GM18520 (cell line): ENCODE data around the gene LPIN1.

Source experiments
- ATAC-seq: cut with Tn5 transposase; IDR thresholded peaks from one replicate; pipeline ENCODE4 v1.9.1; 2021; ENCODE audit not compliant: unreplicated experiment

Gene LPIN1

GRCh38 chr2:11861044-11861443, 114.6 kb downstream of the LPIN1 start:
- no peak for ATAC-seq

- ATAC-seq: no peak
Measured at GRCh38 chr2:11862049-11862448, 115.6 kb downstream of the LPIN1 start.

DNA sequence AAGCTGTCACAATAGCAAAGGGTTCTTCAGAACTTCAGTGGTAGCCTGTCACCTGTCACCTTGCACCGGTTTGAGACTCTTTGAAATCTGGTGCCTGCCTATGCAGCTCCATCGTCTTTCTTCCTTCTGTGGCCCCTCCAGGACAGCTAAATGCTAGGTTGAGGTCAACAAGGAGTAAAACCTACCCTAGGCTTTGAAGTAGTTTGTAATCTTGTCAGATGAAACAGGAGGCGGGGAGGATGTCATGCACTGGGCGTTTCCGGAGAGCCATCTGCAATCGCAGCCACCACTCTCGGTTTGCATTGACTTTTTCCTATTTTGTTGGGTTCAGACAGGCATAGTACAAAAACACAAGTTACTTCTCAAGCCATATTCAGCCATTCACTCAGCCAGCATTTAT, 116.7 kb downstream of the LPIN1 start:
- ATAC-seq: no peak

GRCh38 chr2:11863513-11864328, 117.3 kb downstream of the LPIN1 start:
- ATAC-seq: no peak

- ATAC-seq: no peak
Measured at GRCh38 chr2:11864724-11865123, 118.3 kb downstream of the LPIN1 start.

DNA sequence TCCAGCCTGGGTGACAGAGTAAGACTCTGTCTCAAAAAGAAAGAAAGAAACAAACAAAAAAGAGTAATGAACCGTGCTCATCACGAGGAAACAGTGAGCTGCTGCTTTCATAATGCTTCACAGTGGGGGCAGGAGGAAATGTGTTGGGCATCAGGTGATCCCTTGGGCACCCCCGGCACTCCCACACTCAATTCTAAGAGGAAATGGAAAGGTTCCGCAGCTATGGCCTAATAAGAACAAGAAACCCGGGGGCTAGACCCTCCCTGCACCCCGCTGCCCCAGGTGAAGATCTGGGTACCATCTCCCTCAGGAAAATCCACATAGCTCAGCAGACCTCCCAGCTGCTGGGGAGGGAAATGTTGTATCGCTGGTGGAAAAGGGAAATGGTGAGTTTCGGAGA, 118.9 kb downstream of the LPIN1 start:
- no peak for ATAC-seq

DNA sequence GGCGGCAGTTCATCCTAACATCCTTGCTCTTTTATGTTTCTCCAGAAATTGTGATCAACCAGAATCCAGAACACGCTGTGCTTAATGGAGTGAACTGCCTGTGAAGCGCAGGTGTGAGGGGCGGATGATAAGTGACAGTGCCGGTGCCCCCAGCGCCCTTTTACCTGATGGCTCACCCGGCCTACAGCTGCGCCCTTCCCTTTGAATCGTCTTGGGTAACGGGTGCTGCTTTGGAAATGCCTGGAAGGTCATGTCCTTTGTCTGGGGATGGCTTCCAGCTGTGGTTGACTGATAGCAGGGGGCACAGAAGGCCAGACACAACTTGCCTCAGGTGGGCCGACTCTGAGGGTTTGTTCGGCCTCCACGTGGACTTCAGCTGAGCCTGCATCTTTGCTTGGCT, 119.4 kb downstream of the LPIN1 start:
- no peak for ATAC-seq

GRCh38 chr2:11866358-11867335, 120.2 kb downstream of the LPIN1 start:
- no peak for ATAC-seq

DNA sequence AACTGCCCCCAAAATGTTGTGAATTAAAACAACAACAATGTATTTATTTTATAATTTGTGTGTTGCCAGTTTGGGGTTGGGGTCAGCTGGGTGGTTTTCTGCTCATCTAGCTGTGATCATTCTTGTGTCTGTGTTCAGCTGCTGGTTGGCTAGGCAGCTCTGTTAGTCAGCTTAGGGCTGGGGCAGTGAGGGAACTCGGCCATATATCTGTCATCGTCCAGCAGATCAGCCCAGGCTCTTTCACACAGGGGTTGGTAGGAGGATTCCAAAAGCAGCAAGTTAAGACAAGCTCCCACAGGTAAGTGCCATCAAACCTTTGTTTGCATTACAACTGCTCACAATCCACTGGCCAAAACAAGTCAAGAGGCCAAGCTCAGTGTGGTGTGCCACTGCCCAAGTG, 121.5 kb downstream of the LPIN1 start:
- no peak for ATAC-seq

DNA sequence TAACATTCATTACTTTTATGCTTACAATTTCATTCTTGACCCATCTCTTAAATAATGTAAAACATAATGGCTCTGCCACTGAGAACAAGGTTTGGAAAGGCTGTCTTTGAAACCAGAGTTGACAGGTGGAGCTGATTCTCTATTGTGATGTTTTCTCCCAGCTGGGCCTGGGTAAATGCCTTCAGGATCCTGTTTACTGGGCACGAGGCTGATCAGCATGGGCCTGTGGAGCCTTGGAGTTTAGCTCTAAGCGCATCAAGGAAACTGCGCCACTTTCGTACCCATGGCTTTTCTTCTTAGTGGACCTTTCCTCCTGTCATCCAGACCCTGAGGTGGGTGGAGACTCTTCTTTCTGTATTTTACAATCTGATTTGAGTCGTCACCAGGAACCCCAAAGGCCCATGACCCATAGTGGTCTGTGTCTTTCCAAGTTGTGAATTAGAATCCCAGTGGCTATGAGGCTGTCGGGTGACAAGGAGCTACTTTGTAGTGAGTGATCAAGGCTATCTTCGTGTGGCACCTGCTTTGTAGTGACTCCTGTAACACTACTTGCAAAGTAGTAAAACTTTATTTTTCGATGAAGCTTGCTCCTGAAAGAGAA, 123.1 kb downstream of the LPIN1 start:
- no peak for ATAC-seq

DNA sequence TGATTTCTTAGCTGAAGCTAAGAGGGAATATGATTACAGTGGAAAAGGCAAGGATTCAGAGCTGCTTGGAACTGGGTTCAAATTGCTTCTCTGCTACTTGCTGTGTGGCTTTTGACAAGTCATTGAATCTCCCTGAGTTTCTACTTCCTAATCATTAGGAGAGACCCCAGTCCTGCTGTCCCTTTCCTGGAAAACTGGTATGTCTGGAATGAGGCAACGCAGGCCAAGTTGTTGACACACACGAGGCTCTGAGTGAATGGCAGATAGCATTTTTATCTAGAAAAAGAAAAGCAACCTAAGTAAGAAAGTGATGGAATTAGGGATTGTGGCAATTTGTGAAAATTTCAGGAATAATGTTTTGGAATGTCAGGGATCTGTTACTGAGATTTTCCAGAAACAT, 123.6 kb downstream of the LPIN1 start:
- no peak for ATAC-seq

GRCh38 chr2:11870584-11870983, 124.2 kb downstream of the LPIN1 start:
- ATAC-seq: no peak

DNA sequence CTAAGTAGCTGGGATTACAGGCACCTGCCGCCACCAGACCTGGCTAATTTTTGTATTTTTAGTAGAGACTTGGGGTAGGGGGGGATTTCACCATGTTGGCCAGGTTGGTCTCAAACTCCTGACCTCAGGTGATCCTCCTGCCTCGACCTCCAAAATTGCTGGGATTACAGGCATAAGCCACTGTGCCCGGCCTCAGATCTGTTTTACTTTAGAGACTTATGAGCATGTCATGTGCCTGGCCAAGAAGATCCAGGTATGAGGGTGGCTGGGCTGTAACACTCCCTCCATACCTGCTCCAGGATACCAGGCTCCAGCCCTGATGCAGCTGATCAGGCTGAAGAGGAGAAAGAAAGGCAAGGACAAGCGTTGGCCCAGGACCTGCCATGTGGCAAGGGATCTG, 125.0 kb downstream of the LPIN1 start:
- ATAC-seq: no peak

DNA sequence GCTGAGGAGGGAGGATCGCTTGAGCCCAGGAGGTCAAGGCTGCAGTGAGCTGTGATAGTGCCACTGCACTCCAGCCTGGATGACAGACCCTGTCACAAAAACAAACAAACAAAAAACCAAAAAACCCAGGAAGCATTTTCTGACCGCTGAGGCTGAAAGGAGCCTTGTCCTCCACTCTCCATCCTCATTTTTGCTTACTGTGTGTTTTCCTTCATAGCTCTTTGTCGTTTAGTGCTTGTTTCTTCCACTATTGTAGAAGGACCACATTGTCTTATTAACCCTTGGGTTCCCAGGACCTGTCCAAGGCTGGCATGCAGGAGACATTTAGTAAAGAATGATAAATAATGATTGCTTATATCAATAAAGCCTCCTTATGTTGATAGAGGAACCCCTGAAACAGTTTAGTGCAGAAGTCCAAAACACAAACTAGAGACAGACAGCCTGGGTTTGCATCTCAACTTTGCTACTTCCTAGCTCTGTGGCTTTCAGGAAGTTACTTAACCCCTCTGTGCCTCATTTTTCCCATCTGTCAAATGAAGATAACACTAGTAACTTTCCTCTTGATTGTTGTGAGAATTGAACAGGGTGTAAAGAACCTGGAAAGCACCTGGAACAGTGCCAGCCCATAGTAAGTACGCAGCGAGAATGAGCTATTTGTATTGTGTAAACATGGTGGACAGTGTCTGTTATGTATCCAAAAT, 126.0 kb downstream of the LPIN1 start:
- ATAC-seq: no peak

GRCh38 chr2:11872948-11873269, 126.5 kb downstream of the LPIN1 start:
- no peak for ATAC-seq

GRCh38 chr2:11873356-11874154, 127.1 kb downstream of the LPIN1 start:
- no peak for ATAC-seq

DNA sequence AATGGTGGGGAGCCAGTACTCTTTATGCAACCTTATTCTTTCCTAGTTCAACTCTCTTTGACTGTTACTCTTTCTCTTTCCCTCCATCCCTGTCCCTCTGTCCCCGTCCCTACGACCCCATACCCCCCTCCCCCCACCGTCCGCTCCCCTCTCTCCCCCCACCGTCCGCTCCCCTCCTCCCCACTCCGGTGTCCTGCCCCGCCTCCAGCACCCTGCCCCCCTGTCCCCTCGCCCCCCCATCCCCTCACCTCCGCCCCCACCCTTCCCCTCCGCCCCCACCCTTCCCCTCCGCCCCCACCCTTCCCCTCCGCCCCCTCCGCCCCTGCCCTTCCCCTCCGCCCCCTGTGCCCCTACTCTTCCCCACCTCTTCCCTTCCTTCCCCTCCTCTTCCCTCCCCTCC, 128.4 kb downstream of the LPIN1 start:
- no peak for ATAC-seq

DNA sequence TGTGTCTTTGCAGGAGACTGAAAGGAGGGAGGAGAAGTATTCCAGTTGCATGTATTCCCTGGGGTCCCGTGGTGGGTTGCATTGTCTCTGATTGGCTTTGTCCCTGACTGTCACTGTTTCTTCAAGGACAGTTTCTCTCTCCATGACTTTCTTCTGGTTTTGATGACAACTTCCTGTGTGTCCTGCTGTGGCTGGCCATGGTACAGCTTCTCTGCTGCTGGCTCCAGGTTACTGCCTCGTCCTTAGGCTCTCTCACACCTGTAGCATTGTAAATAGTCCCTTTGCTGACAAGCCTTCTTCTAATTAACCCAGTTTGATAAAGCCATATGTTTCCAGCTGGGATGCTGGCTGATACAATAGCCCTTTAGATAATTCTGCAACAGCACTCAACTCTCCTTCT, 129.0 kb downstream of the LPIN1 start:
- no peak for ATAC-seq

GRCh38 chr2:11876436-11876835, 130.0 kb downstream of the LPIN1 start:
- no peak for ATAC-seq

DNA sequence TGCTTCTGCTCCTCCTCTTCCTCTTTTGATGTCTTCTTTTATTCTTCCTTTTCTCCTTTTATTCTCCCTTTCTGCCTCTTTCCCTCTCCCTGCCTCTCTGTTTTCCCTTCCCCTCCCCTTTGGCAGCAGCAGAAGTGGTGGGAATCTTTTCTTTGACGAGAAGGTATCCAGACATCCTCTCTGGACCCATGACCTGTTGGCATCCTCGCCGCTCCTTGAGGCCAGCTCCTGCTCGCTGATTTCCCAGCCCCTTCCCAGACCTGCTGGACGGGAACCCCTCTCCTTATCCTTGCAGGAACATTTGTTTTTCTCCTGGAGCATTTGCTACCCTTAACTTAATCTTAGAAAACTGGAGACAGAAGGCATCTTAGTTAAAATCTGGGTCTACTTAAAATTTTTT, 130.5 kb downstream of the LPIN1 start:
- no peak for ATAC-seq
